ENCODE results near the gene WNT10A. TPM values are rescaled to one million over a fixed set of nuclear protein-coding genes. Genes with fewer than 3 reads are reported as not detected.
"Not testable (repeated sequence)": the region's sequence is repeated elsewhere in the genome, so short reads cannot be mapped to it uniquely, and the experiment has no call there.

WNT10A gene
- total RNA-seq, 1 donor from 2014 or later = not detected

- Mint-ChIP-seq H3K9me3 (ENCODE audit: low read depth) (peaks cover 8% of the 10 kb centered on the region), H3K4me1 (ENCODE audit: low read depth) (no peaks in the 10 kb centered on the region), H3K36me3 (ENCODE audit: insufficient read depth) (no peaks in the 10 kb centered on the region), H3K4me3 (ENCODE audit: low read depth) (no peak overlapping the region), H3K27me3 (peaks cover 46% of the 10 kb centered on the region), H3K27ac (no peak overlapping the region)
- no peak for DNase-seq (ENCODE audit: low spot score, unreplicated experiment)
- no peak for TF ChIP-seq CTCF (IDR thresholded peaks at IDR 0.05; ENCODE audit: unreplicated experiment)
Measured at GRCh38 chr2:218834685-218835084, 46.0 kb upstream of the WNT10A start.

GRCh38 chr2:218837495-218837894 lies 43.2 kb upstream of the WNT10A start:
- no peak overlapping the region for H3K27ac Mint-ChIP-seq
- H3K4me1 Mint-ChIP-seq (ENCODE audit: low read depth) = no peaks in the 10 kb centered on the region
- H3K4me3 Mint-ChIP-seq (ENCODE audit: low read depth) = no peak overlapping the region
- DNase-seq (ENCODE audit: low spot score, unreplicated experiment) = no peak
- peaks cover 33% of the 10 kb centered on the region for H3K27me3 Mint-ChIP-seq
- TF ChIP-seq CTCF (IDR thresholded peaks at IDR 0.05; ENCODE audit: unreplicated experiment) = no peak
- H3K36me3 Mint-ChIP-seq (ENCODE audit: insufficient read depth) = no peaks in the 10 kb centered on the region
- peaks cover 8% of the 10 kb centered on the region for H3K9me3 Mint-ChIP-seq (ENCODE audit: low read depth)

GRCh38 chr2:218839430-218839829 lies 41.2 kb upstream of the WNT10A start:
- Mint-ChIP-seq H3K27ac (no peak overlapping the region), H3K36me3 (ENCODE audit: insufficient read depth) (no peaks in the 10 kb centered on the region), H3K9me3 (ENCODE audit: low read depth) (peaks cover 11% of the 10 kb centered on the region), H3K4me3 (ENCODE audit: low read depth) (no peak overlapping the region), H3K4me1 (ENCODE audit: low read depth) (no peaks in the 10 kb centered on the region), H3K27me3 (peaks cover 21% of the 10 kb centered on the region)
- no peak for DNase-seq (ENCODE audit: low spot score, unreplicated experiment)
- no peak for TF ChIP-seq CTCF (IDR thresholded peaks at IDR 0.05; ENCODE audit: unreplicated experiment)

GRCh38 chr2:218839888-218840287 lies 40.8 kb upstream of the WNT10A start:
- H3K9me3 Mint-ChIP-seq (ENCODE audit: low read depth) = peaks cover 11% of the 10 kb centered on the region
- H3K4me1 Mint-ChIP-seq (ENCODE audit: low read depth) = no peaks in the 10 kb centered on the region
- no peaks in the 10 kb centered on the region for H3K36me3 Mint-ChIP-seq (ENCODE audit: insufficient read depth)
- peaks cover 18% of the 10 kb centered on the region for H3K27me3 Mint-ChIP-seq
- no peak overlapping the region for H3K4me3 Mint-ChIP-seq (ENCODE audit: low read depth)
- DNase-seq (ENCODE audit: low spot score, unreplicated experiment) = no peak
- no peak for TF ChIP-seq CTCF (IDR thresholded peaks at IDR 0.05; ENCODE audit: unreplicated experiment)
- H3K27ac Mint-ChIP-seq = no peak overlapping the region

- H3K27ac Mint-ChIP-seq; H3K4me1 Mint-ChIP-seq (ENCODE audit: low read depth); H3K27me3 Mint-ChIP-seq; H3K36me3 Mint-ChIP-seq (ENCODE audit: insufficient read depth); H3K4me3 Mint-ChIP-seq (ENCODE audit: low read depth); DNase-seq (ENCODE audit: low spot score, unreplicated experiment); H3K9me3 Mint-ChIP-seq (ENCODE audit: low read depth): not testable (repeated sequence)
Measured at GRCh38 chr2:218844334-218844733, 36.3 kb upstream of the WNT10A start.

GRCh38 chr2:218846963-218847362 lies 33.7 kb upstream of the WNT10A start:
- H3K27me3 Mint-ChIP-seq; H3K4me3 Mint-ChIP-seq (ENCODE audit: low read depth): not testable (repeated sequence)

More at GRCh38 chr2:218846963-218847362, 33.7 kb upstream of the WNT10A start:
- H3K27ac Mint-ChIP-seq = peak overlapping the region; percentile 78
- not testable (repeated sequence) for H3K4me1 Mint-ChIP-seq (ENCODE audit: low read depth); H3K9me3 Mint-ChIP-seq (ENCODE audit: low read depth); H3K36me3 Mint-ChIP-seq (ENCODE audit: insufficient read depth); DNase-seq (ENCODE audit: low spot score, unreplicated experiment)
